Islet of Langerhans (tissue), 1 donor: ENCODE data around the gene ADCY6.

Source experiments
- FAIRE-seq: peaks from one replicate; lab custom pipeline; 2011; peaks lifted over from hg19 to GRCh38; lab: Jason Lieb, UNC

Gene ADCY6

DNA sequence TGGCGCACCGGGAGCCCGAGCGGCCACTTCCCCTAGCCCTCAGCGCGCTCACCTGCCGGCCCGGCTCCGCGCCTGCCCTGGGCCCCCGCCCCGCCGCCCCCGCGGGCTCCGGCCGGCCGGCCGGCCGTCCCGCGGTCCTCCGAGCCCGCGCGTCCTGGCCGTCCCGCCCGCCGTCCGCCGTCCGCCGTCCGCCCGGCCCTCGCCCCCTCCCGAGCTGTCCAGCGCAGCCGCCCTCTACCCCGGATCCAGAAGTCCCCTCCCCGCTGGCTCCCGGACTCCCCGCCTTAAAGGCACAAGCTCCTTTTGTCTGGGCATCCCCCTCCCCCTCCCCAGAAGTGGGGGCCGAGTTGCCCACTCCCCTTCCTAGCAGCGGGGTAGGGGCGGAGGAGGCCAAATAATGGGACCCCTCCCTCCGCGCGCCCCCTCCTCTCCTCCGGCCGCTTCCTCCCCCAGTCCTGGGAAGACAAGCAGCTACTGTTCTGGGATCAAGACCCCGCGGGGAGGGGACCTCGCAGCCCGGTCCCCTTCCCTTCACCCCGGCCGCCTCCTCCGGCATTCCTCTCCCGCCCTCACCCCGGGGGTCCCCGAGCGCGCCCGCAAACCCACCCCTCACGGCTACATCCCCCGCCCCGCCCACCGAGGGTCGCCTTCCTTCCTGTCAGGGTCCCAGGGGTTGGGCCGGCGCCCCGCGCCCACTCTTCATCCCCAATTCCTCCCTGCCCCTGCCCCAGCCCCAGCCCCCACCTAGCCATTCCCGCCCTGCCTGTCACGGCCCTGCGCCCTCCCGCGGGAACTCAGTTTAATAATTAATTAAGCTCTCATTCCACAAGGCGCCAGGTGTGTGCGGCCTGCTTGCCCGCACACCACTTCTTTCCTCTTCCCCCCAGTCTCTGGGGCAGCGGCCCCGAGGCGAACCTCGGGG is at the start of gene ADCY6:
Gene ADCY6 (minus strand): TSS at position 236 of the 922 bp plus-strand sequence. CDS start 5,655 bp downstream, outside the sequence.
- FAIRE-seq = no peak

DNA sequence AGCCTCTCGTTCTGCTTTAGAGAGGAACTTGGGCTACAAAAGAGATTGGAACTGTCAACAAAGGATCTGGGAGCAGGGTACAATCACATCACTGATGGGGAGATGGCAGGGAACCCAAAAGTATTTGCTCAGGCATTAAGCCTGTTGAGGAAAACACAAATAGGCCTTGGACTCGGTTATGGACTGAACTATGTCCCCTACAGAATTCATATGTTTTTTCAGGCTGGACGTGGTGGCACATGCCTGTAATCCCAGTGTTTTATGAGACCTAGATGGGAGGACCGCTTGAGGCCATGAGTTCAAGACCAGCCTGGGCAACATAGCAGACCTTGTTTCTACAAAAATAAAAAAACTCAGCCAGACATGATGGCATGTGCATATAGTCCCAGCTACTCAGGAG is 49.2 kb upstream of the ADCY6 start:
- no peak for FAIRE-seq

DNA sequence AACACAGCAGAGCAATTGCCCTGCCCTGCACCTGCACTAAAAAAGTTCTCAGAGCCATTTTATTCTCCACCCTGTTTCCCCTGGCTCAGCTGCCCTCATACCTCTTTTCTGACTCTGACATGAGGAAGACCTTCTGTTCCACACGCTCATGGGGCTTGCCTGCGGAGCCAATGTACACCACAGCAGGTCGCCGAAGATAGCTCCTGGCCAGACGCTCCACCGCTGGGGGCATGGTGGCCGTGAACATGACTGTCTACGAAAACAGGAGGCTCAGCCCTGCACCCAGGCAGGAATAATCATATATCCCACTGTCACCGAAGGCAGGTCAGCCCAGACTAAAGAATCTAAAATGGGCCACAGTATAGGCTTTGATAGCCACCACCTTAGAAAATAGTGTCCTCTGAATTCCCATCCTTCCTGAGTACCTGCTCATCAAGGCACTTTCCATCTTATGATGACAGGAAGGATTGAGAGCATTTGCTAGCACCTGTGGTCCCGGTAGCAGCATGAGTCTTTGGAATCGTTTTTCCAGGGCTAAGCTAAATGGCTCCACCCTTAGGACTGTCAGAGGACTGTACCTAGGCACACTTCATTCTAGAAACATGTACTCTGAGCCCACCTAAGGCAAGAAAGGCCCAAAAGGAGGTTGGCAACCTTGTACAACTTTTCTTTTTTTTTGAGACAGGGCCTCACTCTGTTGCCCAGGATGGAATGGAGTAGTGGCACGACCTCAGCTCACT is 43.6 kb upstream of the ADCY6 start:
- no peak for FAIRE-seq

DNA sequence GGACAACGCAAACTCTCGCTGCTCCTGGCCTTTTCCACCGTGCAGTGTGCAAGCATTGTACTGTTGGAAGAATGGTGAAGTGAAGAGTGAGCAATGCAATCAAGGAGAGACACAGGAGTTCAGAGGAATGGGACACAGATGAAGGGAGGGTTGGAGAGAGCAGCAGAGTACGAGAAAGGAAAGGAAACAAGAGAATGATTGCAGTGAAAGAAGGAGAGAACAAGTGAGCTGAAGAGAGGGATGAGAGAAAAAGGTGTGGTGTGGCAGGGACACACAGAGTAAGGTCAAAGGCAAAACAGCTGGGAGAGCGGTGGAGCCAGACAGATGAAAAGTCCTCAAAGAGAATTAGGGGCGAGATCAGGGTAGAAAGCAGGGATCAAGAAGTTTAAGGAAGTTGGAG is 42.4 kb upstream of the ADCY6 start:
- FAIRE-seq = no peak

DNA sequence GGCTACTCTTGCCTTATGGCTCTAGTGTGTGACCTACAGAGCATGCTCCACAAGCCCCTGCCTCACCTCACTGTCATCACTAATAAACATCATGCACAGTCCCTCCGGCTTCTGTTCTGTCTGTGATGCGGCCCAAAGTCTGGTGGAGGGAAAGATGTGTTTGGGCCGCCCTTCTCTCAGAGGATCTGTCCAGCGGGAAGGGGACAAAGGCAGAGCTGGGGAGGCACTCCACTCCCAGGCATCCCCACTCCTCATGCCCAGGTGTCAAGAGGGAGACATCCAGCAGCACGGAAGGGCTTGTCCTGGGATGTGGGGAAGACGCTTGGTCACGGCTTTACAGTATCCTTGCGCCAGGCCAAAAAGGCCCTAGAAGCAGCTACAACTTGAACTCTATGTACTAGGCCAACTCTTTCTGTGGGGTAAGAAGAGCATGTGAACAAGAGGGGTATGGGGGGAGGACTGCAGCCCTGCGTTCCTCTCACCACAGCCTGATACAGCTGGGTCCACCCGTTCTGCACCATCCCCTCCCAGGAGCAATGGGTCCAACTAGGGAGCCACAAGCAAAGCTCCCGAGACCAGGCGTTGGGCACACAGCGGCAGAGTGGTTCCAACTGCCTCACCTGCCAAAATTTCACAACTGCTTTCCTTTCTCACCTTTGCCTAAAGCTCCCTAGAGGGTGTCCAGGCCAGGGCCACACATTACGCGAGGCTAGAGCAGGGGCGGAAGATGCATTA is 40.1 kb upstream of the ADCY6 start:
- no peak for FAIRE-seq

DNA sequence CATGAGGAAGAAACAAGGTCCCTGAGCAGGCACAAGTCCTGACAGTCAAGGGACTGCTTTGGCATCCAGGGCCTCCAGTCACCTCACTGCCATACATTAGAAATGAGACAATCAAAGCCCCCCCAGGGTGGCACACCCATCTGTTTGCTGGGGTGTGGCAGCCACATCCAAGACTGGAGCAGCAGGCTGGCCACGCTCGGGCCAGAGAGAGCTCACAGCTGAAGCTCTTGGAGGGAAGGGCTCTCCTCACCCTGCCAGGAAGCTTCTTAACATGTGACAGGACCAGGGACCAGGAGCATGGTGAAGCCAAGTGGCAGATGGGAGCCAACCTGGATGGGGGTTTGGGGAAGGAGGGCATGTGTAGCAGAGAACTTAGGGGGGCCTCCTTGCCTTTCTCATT is 39.4 kb upstream of the ADCY6 start:
- no peak for FAIRE-seq

DNA sequence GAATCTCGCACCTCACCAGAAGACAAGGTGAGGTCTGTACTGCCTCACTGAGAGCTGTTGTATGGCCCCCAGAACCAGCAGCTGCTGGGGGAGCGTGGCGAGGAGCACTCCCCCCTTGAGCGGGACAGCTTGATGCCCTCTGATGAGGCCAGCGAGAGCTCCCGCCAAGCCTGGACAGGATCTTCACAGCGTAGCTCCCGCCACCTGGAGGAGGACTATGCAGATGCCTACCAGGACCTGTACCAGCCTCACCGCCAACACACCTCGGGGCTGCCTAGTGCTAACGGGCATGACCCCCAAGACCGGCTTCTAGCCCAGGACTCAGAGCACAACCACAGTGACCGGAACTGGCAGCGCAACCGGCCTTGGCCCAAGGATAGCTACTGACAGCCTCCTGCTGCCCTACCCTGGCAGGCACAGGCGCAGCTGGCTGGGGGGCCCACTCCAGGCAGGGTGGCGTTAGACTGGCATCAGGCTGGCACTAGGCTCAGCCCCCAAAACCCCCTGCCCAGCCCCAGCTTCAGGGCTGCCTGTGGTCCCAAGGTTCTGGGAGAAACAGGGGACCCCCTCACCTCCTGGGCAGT is 38.7 kb upstream of the ADCY6 start:
- FAIRE-seq = no peak

DNA sequence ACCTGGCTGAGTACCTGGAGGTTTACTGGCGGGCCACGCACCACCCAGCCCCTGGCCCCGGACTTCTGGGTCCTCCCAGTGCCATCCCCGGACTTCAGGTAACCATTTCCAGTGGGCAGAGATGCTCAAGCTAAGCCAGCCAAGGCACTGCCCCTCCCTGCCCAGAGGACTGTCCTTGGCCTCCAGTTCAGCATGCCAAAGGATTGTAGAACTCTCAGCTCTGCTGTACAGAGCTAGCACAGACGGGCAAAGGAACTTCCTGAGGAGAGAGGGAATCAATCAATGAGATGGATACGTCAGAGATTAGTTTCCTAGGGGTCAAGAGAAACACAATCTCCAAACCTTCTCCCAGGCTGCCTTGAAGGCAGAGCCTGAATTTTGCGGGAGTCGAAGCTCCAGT is 38.1 kb upstream of the ADCY6 start:
- no peak for FAIRE-seq

DNA sequence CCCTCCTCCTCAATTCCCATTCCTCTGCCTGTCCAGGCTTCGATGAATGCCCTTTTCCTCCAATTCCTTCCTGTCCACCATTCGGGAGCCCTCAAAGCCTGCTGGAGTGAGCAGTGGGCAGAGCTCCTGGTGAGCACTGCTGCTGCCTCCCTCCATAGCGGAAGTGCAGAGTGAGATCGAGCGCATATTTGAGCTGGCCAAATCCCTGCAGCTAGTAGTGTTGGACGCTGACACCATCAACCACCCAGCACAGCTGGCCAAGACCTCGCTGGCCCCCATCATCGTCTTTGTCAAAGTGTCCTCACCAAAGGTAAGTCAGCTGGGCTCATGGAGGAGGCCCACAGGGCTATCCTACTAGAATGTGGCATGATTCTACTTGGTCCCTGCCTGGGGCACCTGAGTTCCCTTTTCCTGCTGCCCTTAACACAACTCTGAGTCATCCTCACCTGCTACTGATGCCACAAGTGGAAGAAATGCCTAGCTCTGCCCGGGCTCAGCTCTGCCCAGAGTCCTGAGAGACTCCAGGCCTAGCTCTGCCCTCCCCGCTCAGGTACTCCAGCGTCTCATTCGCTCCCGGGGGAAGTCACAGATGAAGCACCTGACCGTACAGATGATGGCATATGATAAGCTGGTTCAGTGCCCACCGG is 37.4 kb upstream of the ADCY6 start:
- no peak for FAIRE-seq

DNA sequence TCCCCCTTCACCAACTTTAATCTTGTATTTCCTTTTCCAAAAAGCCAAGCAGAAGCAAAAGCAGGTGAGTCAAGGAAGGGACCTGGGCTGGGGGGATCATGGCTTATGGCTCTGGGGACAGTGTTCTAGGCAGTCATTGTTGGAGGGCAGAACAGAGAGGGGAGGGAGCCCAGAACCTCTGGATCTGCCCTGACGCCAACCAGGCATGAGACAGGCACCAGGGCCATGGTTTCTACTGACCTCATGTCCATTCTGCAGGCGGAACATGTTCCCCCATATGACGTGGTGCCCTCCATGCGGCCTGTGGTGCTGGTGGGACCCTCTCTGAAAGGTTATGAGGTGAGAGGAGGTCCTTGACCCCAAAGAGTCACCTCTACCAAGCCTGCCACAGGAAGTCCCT is 36.0 kb upstream of the ADCY6 start:
- FAIRE-seq = no peak

DNA sequence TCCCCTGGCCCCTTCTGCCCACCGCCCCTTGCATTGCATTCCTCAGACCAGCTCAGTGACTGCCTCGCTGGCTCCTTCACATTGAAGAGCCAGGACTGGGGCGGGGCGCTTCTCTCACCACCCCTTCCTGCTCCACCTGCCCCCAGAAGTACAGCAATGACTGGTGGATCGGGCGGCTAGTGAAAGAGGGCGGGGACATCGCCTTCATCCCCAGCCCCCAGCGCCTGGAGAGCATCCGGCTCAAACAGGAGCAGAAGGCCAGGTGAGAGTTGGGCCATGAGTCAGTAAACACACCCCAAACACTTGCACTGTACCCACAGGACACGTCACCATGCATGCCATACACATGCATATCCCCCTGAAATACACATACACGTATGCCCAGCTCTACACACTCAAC is 35.2 kb upstream of the ADCY6 start:
- no peak for FAIRE-seq

DNA sequence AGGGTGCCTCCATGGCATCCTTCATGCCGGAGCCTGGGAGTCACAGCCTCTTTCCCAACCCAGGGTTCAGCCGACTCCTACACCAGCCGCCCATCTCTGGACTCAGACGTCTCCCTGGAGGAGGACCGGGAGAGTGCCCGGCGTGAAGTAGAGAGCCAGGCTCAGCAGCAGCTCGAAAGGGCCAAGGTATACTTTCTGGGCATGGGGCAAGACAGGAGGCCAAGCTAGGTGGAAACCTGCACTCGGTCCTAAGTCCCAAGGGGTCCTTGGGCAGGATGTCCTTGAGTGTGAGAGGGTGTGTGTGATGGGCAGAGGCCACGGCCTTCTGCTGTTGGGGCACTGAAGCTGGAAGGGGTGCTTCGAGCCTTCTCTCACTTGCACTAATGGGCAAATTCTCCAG is 34.4 kb upstream of the ADCY6 start:
- FAIRE-seq = no peak

DNA sequence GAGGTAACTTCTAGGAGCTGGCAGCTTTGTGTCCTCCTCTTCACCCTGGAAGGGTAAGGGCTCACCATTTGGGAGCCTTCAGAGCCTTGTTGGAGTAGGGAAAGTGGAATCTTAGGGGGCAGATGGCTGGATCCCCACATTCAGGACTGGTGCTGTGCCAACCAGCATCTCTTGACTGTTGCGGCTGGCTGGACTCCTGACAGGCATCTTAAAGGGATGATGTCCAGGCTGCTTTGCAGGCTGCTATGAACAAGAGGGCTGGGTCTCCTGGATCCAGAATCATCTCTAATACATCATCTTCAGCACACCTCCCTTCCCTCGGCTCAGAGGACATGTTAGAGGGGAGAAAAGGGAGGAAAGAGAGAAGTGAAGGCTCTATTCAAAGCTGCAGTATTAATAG is 33.8 kb upstream of the ADCY6 start:
- no peak for FAIRE-seq

DNA sequence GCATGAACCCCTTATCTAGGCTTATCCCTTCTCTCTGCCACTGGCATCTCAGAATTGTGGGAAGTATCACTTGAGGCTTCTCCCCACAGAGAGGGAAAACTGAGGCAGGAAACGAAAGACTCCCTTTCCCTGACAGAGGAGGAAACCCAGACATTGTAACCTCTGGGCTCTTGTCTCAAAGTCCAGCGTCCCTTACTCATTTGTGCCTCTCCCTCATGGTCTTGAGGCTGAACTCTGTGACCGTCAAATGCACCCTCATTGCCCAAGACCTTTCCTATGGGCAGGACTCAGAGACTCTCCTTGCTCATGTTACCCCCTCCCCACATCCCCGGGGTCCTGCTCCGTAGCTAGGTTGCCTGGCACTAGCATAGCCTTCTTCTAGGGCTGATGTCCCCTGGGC is 33.2 kb upstream of the ADCY6 start:
- FAIRE-seq = no peak

DNA sequence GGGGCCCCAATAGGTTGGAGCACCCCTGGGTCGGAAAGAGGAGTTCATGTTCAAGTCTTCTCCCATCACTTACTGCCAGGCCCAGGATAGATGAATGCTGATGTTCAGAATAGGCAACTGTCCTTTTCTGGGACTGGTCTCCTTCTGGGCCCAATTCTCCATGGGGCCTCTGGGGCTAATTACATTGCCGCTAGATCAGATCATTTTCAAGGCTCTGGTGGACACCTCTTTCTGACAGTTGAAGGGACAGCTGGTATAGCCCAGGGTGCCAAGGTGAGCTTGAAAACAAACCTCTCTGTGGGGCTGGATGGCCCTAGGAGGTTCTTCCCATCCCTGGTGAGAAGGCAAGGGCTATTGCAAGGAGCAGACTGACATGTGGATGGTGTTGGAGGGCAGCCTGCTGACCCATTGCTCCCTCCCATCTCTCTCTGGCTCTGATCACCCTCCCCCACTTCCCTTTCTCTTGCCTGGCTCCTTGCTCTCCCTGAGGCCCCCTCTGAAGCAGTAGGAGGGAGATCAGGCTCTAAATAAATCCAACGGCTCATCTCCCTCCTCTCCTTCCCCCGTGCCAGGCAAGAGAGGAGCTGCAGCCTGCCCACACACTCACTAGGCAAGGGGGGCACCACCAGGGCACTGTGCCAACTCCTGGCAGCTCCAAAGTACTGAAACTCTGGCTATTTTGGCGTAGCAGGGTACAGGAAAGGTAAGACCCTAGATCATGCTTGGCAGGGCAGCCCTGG is 31.3 kb upstream of the ADCY6 start:
- no peak for FAIRE-seq

DNA sequence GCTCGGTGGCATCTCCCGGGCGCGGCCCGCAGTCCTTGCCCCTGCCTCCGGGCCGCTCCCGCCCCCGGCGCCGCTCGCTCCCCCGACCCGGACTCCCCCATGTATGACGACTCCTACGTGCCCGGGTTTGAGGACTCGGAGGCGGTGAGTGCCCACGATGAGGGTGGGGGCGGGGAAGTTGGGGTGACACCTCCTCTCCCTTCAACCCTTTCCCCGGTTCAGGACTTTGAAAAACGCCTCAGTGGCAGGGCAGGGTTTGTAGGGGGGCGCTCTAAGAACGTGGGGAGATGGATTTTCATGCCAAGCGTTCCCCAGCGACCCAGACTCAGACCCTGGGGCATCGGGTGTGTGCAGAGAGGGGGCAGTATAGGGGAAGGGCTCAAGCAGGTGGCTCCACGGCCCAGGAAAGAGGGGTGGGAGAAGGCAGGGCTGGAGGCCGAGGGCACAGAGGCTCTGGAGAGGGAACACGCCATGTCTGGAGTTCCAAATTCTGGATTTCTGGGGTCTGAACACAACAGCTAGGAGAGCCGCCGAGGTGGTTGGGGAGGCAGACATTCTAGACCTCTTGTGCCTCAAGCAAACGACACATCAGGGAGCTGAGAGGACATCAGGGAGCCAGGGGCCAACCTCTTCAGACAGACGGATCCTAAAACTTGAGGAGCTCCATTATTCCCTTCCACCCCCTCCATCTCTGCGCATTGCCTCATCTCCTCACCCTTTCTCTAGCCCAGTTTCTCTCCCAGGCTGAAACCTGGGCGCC is 30.1 kb upstream of the ADCY6 start:
- FAIRE-seq = no peak

DNA sequence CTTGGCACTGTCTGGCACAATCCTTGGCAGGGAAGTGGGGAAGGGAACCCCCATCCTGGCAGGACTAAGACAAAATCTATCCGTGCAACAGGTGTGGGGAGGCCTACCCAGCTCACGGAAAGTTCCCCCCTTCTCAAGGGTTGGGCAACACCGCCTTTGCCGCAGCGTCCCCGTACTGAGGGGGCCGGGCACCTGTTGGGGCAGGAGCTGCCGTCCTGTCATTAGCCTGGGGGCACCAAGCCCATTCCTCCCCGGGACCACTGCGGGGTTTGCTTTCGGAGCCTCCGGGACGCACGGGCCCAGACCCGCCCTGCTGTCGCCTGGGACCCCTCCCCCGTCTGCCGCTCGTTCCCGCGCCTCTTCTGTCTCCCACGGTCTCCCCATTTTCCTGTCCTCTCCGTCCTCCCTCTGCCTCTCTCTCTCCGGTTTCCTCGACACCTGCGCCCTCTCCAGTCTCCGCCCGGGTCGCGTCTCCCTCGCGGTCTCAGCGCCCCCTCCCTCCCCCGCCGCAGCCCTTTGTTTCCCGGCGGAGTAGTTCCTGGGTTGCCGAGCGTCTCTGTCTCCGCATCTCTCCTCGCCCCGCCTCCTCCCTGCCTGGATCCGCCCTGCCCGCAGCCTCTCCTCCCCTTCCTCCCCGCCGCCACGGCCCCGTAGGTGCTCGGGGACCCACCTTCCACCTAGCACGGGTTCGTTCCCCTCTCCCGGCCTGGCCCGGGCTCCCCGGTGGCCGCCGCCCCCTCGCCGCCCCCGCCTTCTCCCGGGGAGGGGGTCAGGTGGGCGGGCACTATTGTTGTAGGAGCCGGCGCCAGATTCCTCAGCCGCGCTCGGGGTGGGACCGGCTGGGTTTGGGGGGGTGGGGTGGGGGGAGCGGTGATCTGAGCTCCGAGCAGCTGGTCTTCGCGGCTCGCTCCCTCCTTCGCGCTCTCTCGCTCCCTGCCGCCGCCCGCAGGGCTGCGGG is 29.3 kb upstream of the ADCY6 start, which contains the start of gene CACNB3:
Gene CACNB3 (plus strand): TSS at position 624 of the 958 bp plus-strand sequence. CDS start 434 bp downstream, outside the sequence.
- no peak for FAIRE-seq

DNA sequence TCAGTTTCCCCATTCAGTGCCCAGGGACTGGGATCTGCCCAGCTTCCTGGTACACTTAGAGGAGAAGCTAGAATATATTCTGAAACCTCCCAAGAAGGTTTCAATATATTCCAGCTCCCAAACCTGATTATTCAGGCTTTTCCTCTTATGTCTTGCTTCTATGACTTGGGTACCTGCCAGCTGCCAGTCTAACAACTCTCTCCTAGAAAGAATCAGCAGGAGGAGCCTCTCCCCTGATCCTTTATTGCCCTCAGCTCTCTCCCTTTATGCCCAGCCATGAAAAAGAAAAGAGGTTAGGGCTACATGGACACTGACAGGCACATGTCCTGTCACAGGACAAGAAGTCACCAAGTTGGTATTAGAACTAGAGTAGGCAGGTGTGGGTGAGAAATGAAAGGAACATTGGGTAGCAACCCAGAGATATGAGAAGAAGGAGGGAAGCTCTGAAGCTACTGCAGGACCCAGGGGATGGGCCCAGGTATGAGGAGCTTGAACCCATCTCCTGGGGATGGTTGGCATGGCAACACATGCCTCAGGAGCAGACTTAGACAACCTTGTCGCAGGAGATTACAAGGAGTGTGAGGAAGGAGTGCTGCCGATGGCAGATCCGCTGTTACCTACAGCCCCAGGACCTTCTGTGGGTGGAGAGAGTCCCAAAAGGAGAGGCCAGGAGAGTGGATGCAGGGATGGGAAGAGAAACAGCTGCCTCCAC is 27.4 kb upstream of the ADCY6 start:
- no peak for FAIRE-seq
